Stimulated activated CD8-positive, alpha-beta memory T cell treated with anti-CD3 and anti-CD28 coated beads, Interleukin-15, amount 100 ng/mL, for 1 hour (primary cell): ENCODE measurements around the gene SLC49A4.

Experiments
- DNase-seq: peaks from one replicate; pipeline ENCODE4 v3.0.0-alpha.2; 2020; ENCODE audit warnings: low read depth

Gene SLC49A4

GRCh38 chr3:122858373-122858772, 63.5 kb downstream of the SLC49A4 start:
- no peak for DNase-seq

- DNase-seq = no peak
Observed at GRCh38 chr3:122859021-122859805, 64.3 kb downstream of the SLC49A4 start.

GRCh38 chr3:122862381-122862780, 67.5 kb downstream of the SLC49A4 start:
- DNase-seq = no peak

- DNase-seq = no peak
Observed at GRCh38 chr3:122864498-122864897, 69.6 kb downstream of the SLC49A4 start.

- DNase-seq = no peak
Observed at GRCh38 chr3:122868322-122868721, 73.5 kb downstream of the SLC49A4 start.

- no peak for DNase-seq
Observed at GRCh38 chr3:122873741-122874515, 79.1 kb downstream of the SLC49A4 start.

GRCh38 chr3:122875547-122876127, 80.8 kb downstream of the SLC49A4 start:
- no peak for DNase-seq

GRCh38 chr3:122880173-122880572, 85.3 kb downstream of the SLC49A4 start:
- DNase-seq = no peak

- no peak for DNase-seq
Observed at GRCh38 chr3:122880624-122881023, 85.8 kb downstream of the SLC49A4 start.

GRCh38 chr3:122882361-122882947, 87.6 kb downstream of the SLC49A4 start:
- DNase-seq = no peak

GRCh38 chr3:122886251-122886650, 91.4 kb downstream of the SLC49A4 start:
- DNase-seq = no peak

- no peak for DNase-seq
Observed at GRCh38 chr3:122886946-122887345, 92.1 kb downstream of the SLC49A4 start.

- no peak for DNase-seq
Observed at GRCh38 chr3:122890077-122890719, 95.3 kb downstream of the SLC49A4 start.

GRCh38 chr3:122890720-122891220, 95.9 kb downstream of the SLC49A4 start:
- DNase-seq = no peak

GRCh38 chr3:122892118-122892960, 97.5 kb downstream of the SLC49A4 start:
- no peak for DNase-seq

- no peak for DNase-seq
Observed at GRCh38 chr3:122893282-122893681, 98.4 kb downstream of the SLC49A4 start.

GRCh38 chr3:122893754-122894668, 99.1 kb downstream of the SLC49A4 start:
- no peak for DNase-seq

- no peak for DNase-seq
Observed at GRCh38 chr3:122898298-122898697, 103.4 kb downstream of the SLC49A4 start.

GRCh38 chr3:122902326-122902725, 107.5 kb downstream of the SLC49A4 start:
- no peak for DNase-seq

- DNase-seq = no peak
Observed at GRCh38 chr3:122903171-122903570, 108.3 kb downstream of the SLC49A4 start.
